Measurements from ENCODE around the gene ELN.

The ELN gene

GRCh38 chr7:74018246-74018895, 9.6 kb upstream of the ELN start:
- peaks cover 13% of the 10 kb centered on the region for H3K4me1 ChIP-seq (ENCODE audit: insufficient read depth, poor library complexity, severe bottlenecking)
- no peaks in the 10 kb centered on the region for H3K9me3 ChIP-seq (ENCODE audit: severe bottlenecking)
- H3K4me3 ChIP-seq (ENCODE audit: severe bottlenecking), result no peak overlapping the region
- TF ChIP-seq, protein P1, sequence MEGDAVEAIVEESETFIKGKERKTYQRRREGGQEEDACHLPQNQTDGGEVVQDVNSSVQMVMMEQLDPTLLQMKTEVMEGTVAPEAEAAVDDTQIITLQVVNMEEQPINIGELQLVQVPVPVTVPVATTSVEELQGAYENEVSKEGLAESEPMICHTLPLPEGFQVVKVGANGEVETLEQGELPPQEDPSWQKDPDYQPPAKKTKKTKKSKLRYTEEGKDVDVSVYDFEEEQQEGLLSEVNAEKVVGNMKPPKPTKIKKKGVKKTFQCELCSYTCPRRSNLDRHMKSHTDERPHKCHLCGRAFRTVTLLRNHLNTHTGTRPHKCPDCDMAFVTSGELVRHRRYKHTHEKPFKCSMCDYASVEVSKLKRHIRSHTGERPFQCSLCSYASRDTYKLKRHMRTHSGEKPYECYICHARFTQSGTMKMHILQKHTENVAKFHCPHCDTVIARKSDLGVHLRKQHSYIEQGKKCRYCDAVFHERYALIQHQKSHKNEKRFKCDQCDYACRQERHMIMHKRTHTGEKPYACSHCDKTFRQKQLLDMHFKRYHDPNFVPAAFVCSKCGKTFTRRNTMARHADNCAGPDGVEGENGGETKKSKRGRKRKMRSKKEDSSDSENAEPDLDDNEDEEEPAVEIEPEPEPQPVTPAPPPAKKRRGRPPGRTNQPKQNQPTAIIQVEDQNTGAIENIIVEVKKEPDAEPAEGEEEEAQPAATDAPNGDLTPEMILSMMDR (IDR thresholded peaks at IDR 0.05; ENCODE audit: poor library complexity, severe bottlenecking), result no peak
- H3K27ac ChIP-seq (ENCODE audit: poor library complexity, severe bottlenecking), result no peak overlapping the region
- H3K27me3 ChIP-seq (ENCODE audit: insufficient read depth, poor library complexity, severe bottlenecking), result no peaks in the 10 kb centered on the region
- no peak for DNase-seq (ENCODE audit: low spot score)
- no peak for ATAC-seq (ENCODE audit: low read depth)
- H3K36me3 ChIP-seq (ENCODE audit: low read depth), result no peaks in the 10 kb centered on the region

DNA sequence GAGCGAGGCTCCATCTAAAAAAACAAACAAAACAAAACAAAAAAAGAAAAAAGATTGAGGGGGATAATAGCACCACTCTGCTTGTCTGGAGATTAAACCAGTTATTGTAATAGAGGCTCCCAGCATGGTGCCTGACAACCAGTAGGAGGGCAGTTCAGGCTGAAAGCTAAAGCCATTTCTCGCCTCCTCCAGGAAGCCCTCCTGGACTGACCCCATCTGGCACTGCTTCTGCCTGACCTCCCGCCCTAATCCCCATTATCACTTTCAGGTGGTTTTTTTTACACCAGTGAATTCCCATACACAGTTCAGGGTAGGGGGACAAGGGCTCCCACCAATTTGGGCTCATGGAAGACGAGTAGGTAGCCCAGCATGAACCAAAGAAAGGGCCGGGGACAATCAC, 8.8 kb upstream of the ELN start:
- H3K4me3 ChIP-seq (ENCODE audit: severe bottlenecking), result no peak overlapping the region
- no peaks in the 10 kb centered on the region for H3K9me3 ChIP-seq (ENCODE audit: severe bottlenecking)
- H3K27me3 ChIP-seq (ENCODE audit: insufficient read depth, poor library complexity, severe bottlenecking), result no peaks in the 10 kb centered on the region
- H3K4me1 ChIP-seq (ENCODE audit: insufficient read depth, poor library complexity, severe bottlenecking), result peaks cover 11% of the 10 kb centered on the region
- no peak overlapping the region for H3K27ac ChIP-seq (ENCODE audit: poor library complexity, severe bottlenecking)
- ATAC-seq (ENCODE audit: low read depth) (no peak), DNase-seq (ENCODE audit: low spot score) (no peak)
- TF ChIP-seq, protein P1 (IDR thresholded peaks at IDR 0.05; ENCODE audit: poor library complexity, severe bottlenecking), result no peak
- H3K36me3 ChIP-seq (ENCODE audit: low read depth), result no peaks in the 10 kb centered on the region

DNA sequence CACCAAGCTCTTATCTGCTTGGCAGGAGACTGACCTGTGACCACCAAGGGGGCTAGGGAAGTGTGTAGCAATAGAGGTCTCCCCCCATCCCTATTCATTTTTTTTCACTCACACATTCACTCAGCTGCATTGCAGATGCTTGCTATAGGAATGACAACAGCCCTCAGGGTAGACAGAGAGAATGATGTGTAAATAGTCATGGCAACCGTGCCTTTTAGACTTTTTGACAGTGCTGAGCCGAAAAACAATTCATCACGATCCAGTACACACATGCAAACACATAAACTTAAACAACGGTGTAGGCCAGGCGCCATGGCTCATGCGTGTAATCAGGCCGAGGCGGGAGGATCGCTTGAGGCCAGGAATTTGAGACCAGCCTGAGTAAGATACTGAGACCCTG, 7.6 kb upstream of the ELN start:
- ATAC-seq (ENCODE audit: low read depth), result no peak
- no peaks in the 10 kb centered on the region for H3K27me3 ChIP-seq (ENCODE audit: insufficient read depth, poor library complexity, severe bottlenecking)

GRCh38 chr7:74021546-74022320, 6.2 kb upstream of the ELN start:
- H3K36me3 ChIP-seq (ENCODE audit: low read depth), result no peaks in the 10 kb centered on the region
- peaks cover 11% of the 10 kb centered on the region for H3K4me1 ChIP-seq (ENCODE audit: insufficient read depth, poor library complexity, severe bottlenecking)
- no peak for DNase-seq (ENCODE audit: low spot score)
- TF ChIP-seq, protein P1 (IDR thresholded peaks at IDR 0.05; ENCODE audit: poor library complexity, severe bottlenecking), result no peak
- no peak for ATAC-seq (ENCODE audit: low read depth)
- no peak overlapping the region for H3K4me3 ChIP-seq (ENCODE audit: severe bottlenecking)
- no peaks in the 10 kb centered on the region for H3K9me3 ChIP-seq (ENCODE audit: severe bottlenecking)
- no peak overlapping the region for H3K27ac ChIP-seq (ENCODE audit: poor library complexity, severe bottlenecking)
- no peaks in the 10 kb centered on the region for H3K27me3 ChIP-seq (ENCODE audit: insufficient read depth, poor library complexity, severe bottlenecking)

More for the DNA sequence above, 7.6 kb upstream of the ELN start:
- Histone ChIP-seq H3K4me1 (ENCODE audit: insufficient read depth, poor library complexity, severe bottlenecking) (peaks cover 11% of the 10 kb centered on the region), H3K36me3 (ENCODE audit: low read depth) (no peaks in the 10 kb centered on the region), H3K27ac (ENCODE audit: poor library complexity, severe bottlenecking) (no peak overlapping the region), H3K9me3 (ENCODE audit: severe bottlenecking) (no peaks in the 10 kb centered on the region), H3K4me3 (ENCODE audit: severe bottlenecking) (no peak overlapping the region)
- DNase-seq (ENCODE audit: low spot score), result no peak
- TF ChIP-seq, protein P1 (IDR thresholded peaks at IDR 0.05; ENCODE audit: poor library complexity, severe bottlenecking), result no peak

- no peak for DNase-seq (ENCODE audit: low spot score)
- no peaks in the 10 kb centered on the region for H3K36me3 ChIP-seq (ENCODE audit: low read depth)
- no peaks in the 10 kb centered on the region for H3K27me3 ChIP-seq (ENCODE audit: insufficient read depth, poor library complexity, severe bottlenecking)
- no peak overlapping the region for H3K27ac ChIP-seq (ENCODE audit: poor library complexity, severe bottlenecking)
- TF ChIP-seq, protein P1 (IDR thresholded peaks at IDR 0.05; ENCODE audit: poor library complexity, severe bottlenecking), result no peak
- H3K9me3 ChIP-seq (ENCODE audit: severe bottlenecking), result no peaks in the 10 kb centered on the region
- no peak for ATAC-seq (ENCODE audit: low read depth)
- H3K4me3 ChIP-seq (ENCODE audit: severe bottlenecking), result no peak overlapping the region
- peaks cover 11% of the 10 kb centered on the region for H3K4me1 ChIP-seq (ENCODE audit: insufficient read depth, poor library complexity, severe bottlenecking)
Observed at GRCh38 chr7:74022507-74022906, 5.5 kb upstream of the ELN start.
